Stimulated activated CD4-positive, alpha-beta T cell treated with anti-CD3 and anti-CD28 coated beads, Interleukin-4, amount 100 ng/mL, for 48 hours (primary cell): ENCODE measurements around the gene KLHL24.
"Not testable (repeated sequence)": the region's sequence is repeated elsewhere in the genome, so short reads cannot be mapped to it uniquely, and the experiment has no call there.

Experiments used
- DNase-seq, 2 donors: peaks; one replicate each; pipeline ENCODE4 v3.0.0-alpha.2; 2020; ENCODE audit warnings: low read depth in 2 of 2

The KLHL24 gene

GRCh38 chr3:183697123-183697609, 61.7 kb downstream of the KLHL24 start:
- DNase-seq = no peak

- peak; percentile 73 for DNase-seq
These were observed 62.3 kb downstream of the KLHL24 start, which contains the start of gene YEATS2 for GRCh38 chr3:183697610-183698317. YEATS2 (plus strand) TSS chr3:183697797; CDS start chr3:183715163, 17,366 bp downstream.

- DNase-seq = peak in 1 of 2 donors; percentile 5
These were observed 62.9 kb downstream of the KLHL24 start for GRCh38 chr3:183698318-183698751.

- no peak for DNase-seq
These were observed 63.3 kb downstream of the KLHL24 start for GRCh38 chr3:183698756-183699155.

GRCh38 chr3:183699238-183699947, 64.0 kb downstream of the KLHL24 start:
- DNase-seq = no peak

- DNase-seq = no peak
These were observed 66.3 kb downstream of the KLHL24 start for GRCh38 chr3:183701744-183702143.

GRCh38 chr3:183703892-183704291, 68.5 kb downstream of the KLHL24 start:
- not testable (repeated sequence) for DNase-seq

GRCh38 chr3:183710231-183710630, 74.8 kb downstream of the KLHL24 start:
- DNase-seq = no peak

GRCh38 chr3:183711516-183711915, 76.1 kb downstream of the KLHL24 start:
- DNase-seq = no peak

GRCh38 chr3:183714622-183715021, 79.2 kb downstream of the KLHL24 start:
- DNase-seq = no peak

GRCh38 chr3:183718012-183718411, 82.6 kb downstream of the KLHL24 start:
- DNase-seq = no peak

- DNase-seq = no peak
These were observed 90.0 kb downstream of the KLHL24 start for GRCh38 chr3:183725387-183725786.

- no peak for DNase-seq
These were observed 92.8 kb downstream of the KLHL24 start for GRCh38 chr3:183728204-183728603.

GRCh38 chr3:183730361-183730760, 94.9 kb downstream of the KLHL24 start:
- DNase-seq = no peak

GRCh38 chr3:183731611-183732010, 96.2 kb downstream of the KLHL24 start:
- DNase-seq = no peak

GRCh38 chr3:183733553-183733952, 98.1 kb downstream of the KLHL24 start:
- DNase-seq = no peak
